GM10266 (cell line): ENCODE results near the gene ZNF408.
"Not testable (repeated sequence)": the region's sequence is repeated elsewhere in the genome, so short reads cannot be mapped to it uniquely, and the experiment has no call there.

ENCODE experiments used
- DNase-seq: peaks from one replicate; pipeline ENCODE4 v3.0.0; 2012; ENCODE audit errors: extremely low spot score
- CTCF ChIP-seq: IDR thresholded peaks from 2 replicates; pipeline ENCODE4 v1.5.1; 2012; ENCODE audit warnings: mild to moderate bottlenecking, low read depth; ENCODE audit not compliant: control insufficient read depth, insufficient read depth; ENCODE audit errors: missing control alignments

Gene ZNF408

GRCh38 chr11:46663277-46663940 lies 37.4 kb upstream of the ZNF408 start:
- no peak for TF ChIP-seq CTCF

GRCh38 chr11:46664612-46665011 lies 36.2 kb upstream of the ZNF408 start:
- TF ChIP-seq CTCF = no peak
- no peak for DNase-seq

More at GRCh38 chr11:46663277-46663940, 37.4 kb upstream of the ZNF408 start:
- DNase-seq = no peak

- DNase-seq = no peak
- TF ChIP-seq CTCF = no peak
Observed at GRCh38 chr11:46665356-46665755, 35.5 kb upstream of the ZNF408 start.

GRCh38 chr11:46666516-46666915 lies 34.3 kb upstream of the ZNF408 start:
- DNase-seq = no peak
- TF ChIP-seq CTCF = no peak

- TF ChIP-seq CTCF = no peak
- DNase-seq = no peak
Observed at GRCh38 chr11:46667043-46667481, 33.8 kb upstream of the ZNF408 start.

- DNase-seq = no peak
- TF ChIP-seq CTCF = no peak
Observed at GRCh38 chr11:46668480-46669085, 32.2 kb upstream of the ZNF408 start.

GRCh38 chr11:46669711-46670139 lies 31.1 kb upstream of the ZNF408 start:
- peak; percentile 10 for TF ChIP-seq CTCF
- no peak for DNase-seq

GRCh38 chr11:46670521-46670920 lies 30.3 kb upstream of the ZNF408 start:
- DNase-seq = not testable (repeated sequence)
